ENCODE data around the gene USF2.

- TF ChIP-seq POLR2A (IDR thresholded peaks at IDR 0.05): no peak
- TF ChIP-seq POLR2AphosphoS5 (IDR thresholded peaks at IDR 0.05): no peak
- TF ChIP-seq, protein P1, sequence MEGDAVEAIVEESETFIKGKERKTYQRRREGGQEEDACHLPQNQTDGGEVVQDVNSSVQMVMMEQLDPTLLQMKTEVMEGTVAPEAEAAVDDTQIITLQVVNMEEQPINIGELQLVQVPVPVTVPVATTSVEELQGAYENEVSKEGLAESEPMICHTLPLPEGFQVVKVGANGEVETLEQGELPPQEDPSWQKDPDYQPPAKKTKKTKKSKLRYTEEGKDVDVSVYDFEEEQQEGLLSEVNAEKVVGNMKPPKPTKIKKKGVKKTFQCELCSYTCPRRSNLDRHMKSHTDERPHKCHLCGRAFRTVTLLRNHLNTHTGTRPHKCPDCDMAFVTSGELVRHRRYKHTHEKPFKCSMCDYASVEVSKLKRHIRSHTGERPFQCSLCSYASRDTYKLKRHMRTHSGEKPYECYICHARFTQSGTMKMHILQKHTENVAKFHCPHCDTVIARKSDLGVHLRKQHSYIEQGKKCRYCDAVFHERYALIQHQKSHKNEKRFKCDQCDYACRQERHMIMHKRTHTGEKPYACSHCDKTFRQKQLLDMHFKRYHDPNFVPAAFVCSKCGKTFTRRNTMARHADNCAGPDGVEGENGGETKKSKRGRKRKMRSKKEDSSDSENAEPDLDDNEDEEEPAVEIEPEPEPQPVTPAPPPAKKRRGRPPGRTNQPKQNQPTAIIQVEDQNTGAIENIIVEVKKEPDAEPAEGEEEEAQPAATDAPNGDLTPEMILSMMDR (IDR thresholded peaks at IDR 0.05 in 8 of 11, conservative IDR thresholded peaks at IDR 0.05 in 3 of 11): no peak
Observed at GRCh38 chr19:35271546-35271945, 2.8 kb downstream of the USF2 start.
